Thymus (tissue), 11 donors: ENCODE measurements around the gene CALHM6. TPM values are rescaled to one million over a fixed set of nuclear protein-coding genes. Genes with fewer than 3 reads are reported as not detected.
A peak's percentile ranks its signal among the peaks of the same experiment; 100 is the strongest.

ENCODE experiments used
- DNase-seq, 9 donors: peaks; one replicate each; pipeline ENCODE4 v3.0.0-alpha.2; 2013; ENCODE audit warnings: low spot score in 9 of 9, low read depth in 6 of 9, missing footprints in 1 of 9
- H3K27ac ChIP-seq, 2 donors: one replicate each; pipeline ENCODE4 v1.5.1; 2013; ENCODE audit warnings: control low read depth in 1 of 2, low read depth in 1 of 2, low read length in 1 of 2, mild to moderate bottlenecking in 1 of 2, moderate library complexity in 1 of 2
- H3K27me3 ChIP-seq, 2 donors: one replicate each; pipeline ENCODE4 v1.5.1; 2013; ENCODE audit warnings: low read length in 1 of 2; ENCODE audit not compliant: control insufficient read depth in 2 of 2, insufficient read depth in 1 of 2
- H3K36me3 ChIP-seq, 2 donors: one replicate each; pipeline ENCODE4 v1.5.1; 2013; ENCODE audit warnings: low read length in 1 of 2, mild to moderate bottlenecking in 1 of 2, moderate library complexity in 1 of 2; ENCODE audit not compliant: control insufficient read depth in 2 of 2, insufficient read depth in 2 of 2
- H3K4me1 ChIP-seq, 2 donors: one replicate each; pipeline ENCODE4 v1.5.1; 2013; ENCODE audit warnings: low read length in 2 of 2; ENCODE audit not compliant: control insufficient read depth in 2 of 2, insufficient read depth in 2 of 2
- H3K4me3 ChIP-seq, 2 donors: one replicate each; pipeline ENCODE4 v1.5.1; 2013; ENCODE audit warnings: low read length in 2 of 2, control low read depth in 1 of 2, mild to moderate bottlenecking in 1 of 2
- H3K9me3 ChIP-seq, 2 donors: one replicate each; pipeline ENCODE4 v1.5.1; 2013; ENCODE audit warnings: low read length in 1 of 2, mild to moderate bottlenecking in 1 of 2; ENCODE audit not compliant: control insufficient read depth in 2 of 2, insufficient read depth in 1 of 2
- WGBS: extraction: QIAGEN DNeasy Blood & Tissue Kit; methylation state at CpG from one replicate; pipeline ENCODE4 v1.1.7; 2013; 5-methylcytosine and 5-hydroxymethylcytosine counted together
- polyA plus RNA-seq: library from polyadenylated mRNA; stranded (reverse); fragments of 200-250 nt; gene quantifications from one replicate; pipeline ENCODE4 v1.2.3, GENCODE V29; 2013
- total RNA-seq: library from RNA; stranded (reverse); fragments of 120-200 nt; gene quantifications from one replicate; pipeline ENCODE4 v1.2.4, GENCODE V29; 2013
- donor health status: healthy.

Gene CALHM6
- total and polyA plus RNA-seq, 2 donors: 43.4 to 45.3 TPM

- DNase-seq: no peak
- no peaks in the 10 kb centered on the region for H3K27me3 ChIP-seq
- H3K36me3 ChIP-seq: no peaks in the 10 kb centered on the region
- no peak overlapping the region for H3K27ac ChIP-seq
- WGBS: 98% methylated on average over 3 of the region's 3 CpGs
- H3K4me3 ChIP-seq: no peak overlapping the region
- no peaks in the 10 kb centered on the region for H3K9me3 ChIP-seq
- H3K4me1 ChIP-seq: no peaks in the 10 kb centered on the region
Measured at GRCh38 chr6:116426551-116426950, 34.6 kb upstream of the CALHM6 start.

GRCh38 chr6:116429111-116429510 lies 32.1 kb upstream of the CALHM6 start:
- DNase-seq: no peak
- Histone ChIP-seq H3K4me3 (no peak overlapping the region), H3K27me3 (no peaks in the 10 kb centered on the region), H3K27ac (no peak overlapping the region), H3K36me3 (no peaks in the 10 kb centered on the region), H3K9me3 (no peaks in the 10 kb centered on the region), H3K4me1 (no peaks in the 10 kb centered on the region)
- WGBS: 97% methylated on average over 2 of the region's 2 CpGs

GRCh38 chr6:116430860-116431259 lies 30.3 kb upstream of the CALHM6 start:
- H3K27me3 ChIP-seq: no peaks in the 10 kb centered on the region
- H3K36me3 ChIP-seq: no peaks in the 10 kb centered on the region
- WGBS: 98% methylated on average over 4 of the region's 4 CpGs
- no peaks in the 10 kb centered on the region for H3K9me3 ChIP-seq
- no peak for DNase-seq
- no peaks in the 10 kb centered on the region for H3K4me1 ChIP-seq
- H3K4me3 ChIP-seq: no peak overlapping the region
- H3K27ac ChIP-seq: no peak overlapping the region

- Histone ChIP-seq H3K4me3 (no peak overlapping the region), H3K9me3 (no peaks in the 10 kb centered on the region), H3K27me3 (no peaks in the 10 kb centered on the region), H3K4me1 (no peaks in the 10 kb centered on the region), H3K36me3 (peaks cover 0 to 5% of the 10 kb centered on the region in 2 donors), H3K27ac (no peak overlapping the region)
- no peak for DNase-seq
Measured at GRCh38 chr6:116431964-116432595, 29.1 kb upstream of the CALHM6 start.

GRCh38 chr6:116433206-116433712 lies 27.9 kb upstream of the CALHM6 start:
- Histone ChIP-seq H3K9me3 (no peaks in the 10 kb centered on the region), H3K27me3 (no peaks in the 10 kb centered on the region), H3K4me3 (no peak overlapping the region), H3K36me3 (peaks cover 0 to 5% of the 10 kb centered on the region in 2 donors), H3K4me1 (no peaks in the 10 kb centered on the region), H3K27ac (no peak overlapping the region)
- DNase-seq: no peak
- WGBS: 97% methylated on average over 4 of the region's 4 CpGs

- no peaks in the 10 kb centered on the region for H3K4me1 ChIP-seq
- peaks cover 0 to 5% of the 10 kb centered on the region in 2 donors for H3K36me3 ChIP-seq
- 96% methylated on average over 1 of the region's 1 CpG for WGBS
- H3K27me3 ChIP-seq: no peaks in the 10 kb centered on the region
- DNase-seq: no peak
- H3K9me3 ChIP-seq: no peaks in the 10 kb centered on the region
- no peak overlapping the region for H3K4me3 ChIP-seq
- H3K27ac ChIP-seq: no peak overlapping the region
Measured at GRCh38 chr6:116434056-116434725, 27.0 kb upstream of the CALHM6 start.

- WGBS: 97% methylated on average over 7 of the region's 7 CpGs
- Histone ChIP-seq H3K9me3 (no peaks in the 10 kb centered on the region), H3K27ac (no peak overlapping the region), H3K4me3 (no peak overlapping the region), H3K4me1 (no peaks in the 10 kb centered on the region), H3K36me3 (peaks cover 0 to 5% of the 10 kb centered on the region in 2 donors), H3K27me3 (no peaks in the 10 kb centered on the region)
- DNase-seq: no peak
Measured at GRCh38 chr6:116436586-116436985, 24.6 kb upstream of the CALHM6 start.

GRCh38 chr6:116437656-116438055 lies 23.5 kb upstream of the CALHM6 start:
- Histone ChIP-seq H3K27me3 (no peaks in the 10 kb centered on the region), H3K4me3 (no peak overlapping the region), H3K36me3 (peaks cover 0 to 5% of the 10 kb centered on the region in 2 donors), H3K4me1 (no peaks in the 10 kb centered on the region), H3K9me3 (no peaks in the 10 kb centered on the region), H3K27ac (no peak overlapping the region)
- DNase-seq: no peak

- 80% methylated on average over 6 of the region's 6 CpGs for WGBS
- no peak overlapping the region for H3K4me3 ChIP-seq
- H3K36me3 ChIP-seq: peaks cover 0 to 5% of the 10 kb centered on the region in 2 donors
- DNase-seq: no peak
- H3K27ac ChIP-seq: peak overlapping the region in 1 of 2 donors; percentile 5
- no peaks in the 10 kb centered on the region for H3K9me3 ChIP-seq
- H3K27me3 ChIP-seq: no peaks in the 10 kb centered on the region
- no peaks in the 10 kb centered on the region for H3K4me1 ChIP-seq
Measured at GRCh38 chr6:116438590-116439448, 22.4 kb upstream of the CALHM6 start.
